Measurements from ENCODE around the gene POU6F1.

Gene POU6F1

DNA sequence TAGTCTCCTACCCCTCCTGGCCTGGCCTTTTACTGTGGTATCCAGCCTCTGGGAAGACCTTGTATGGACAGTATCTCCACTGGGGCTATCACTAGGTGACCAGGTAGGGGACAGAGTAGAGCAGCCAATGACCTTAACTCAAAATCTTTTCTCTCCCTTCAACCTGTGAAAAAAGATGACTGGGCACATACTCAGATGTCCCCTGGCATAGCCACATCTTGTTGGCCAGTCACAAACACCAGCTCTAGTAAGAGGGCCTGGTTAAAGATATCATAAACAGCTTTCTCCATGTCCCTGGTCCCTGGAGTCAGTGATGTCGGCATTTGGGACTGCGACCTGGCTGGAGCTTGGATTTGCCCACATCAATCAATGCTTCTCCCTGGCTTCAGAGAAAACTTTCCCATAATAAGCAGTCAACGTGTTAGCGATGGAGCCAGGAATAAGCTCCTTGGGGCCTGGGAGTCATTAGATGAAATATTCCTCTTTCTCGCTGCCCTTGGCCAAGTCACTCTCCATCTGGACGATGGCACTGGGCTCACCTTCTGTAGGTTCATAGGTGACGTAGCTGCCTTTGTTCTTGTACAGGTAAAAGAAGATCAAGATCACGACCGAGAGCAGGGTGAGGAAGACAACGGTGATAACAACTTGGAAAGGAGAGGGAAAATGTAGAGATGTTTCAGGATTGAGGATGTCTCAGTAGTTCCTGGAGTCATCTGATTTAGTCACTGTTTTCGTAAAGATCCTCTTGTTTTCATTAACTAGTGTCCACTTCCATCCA lies 27.8 kb upstream of the POU6F1 start:
- Histone ChIP-seq H3K4me3 (ENCODE audit: low read length, poor library complexity, severe bottlenecking) (no peak overlapping the region), H3K4me2 (ENCODE audit: low read depth, low read length, poor library complexity, severe bottlenecking) (peak overlapping the region; percentile 39), H3K27me3 (ENCODE audit: insufficient read depth, low read length, poor library complexity, severe bottlenecking) (no peaks in the 10 kb centered on the region), H3K9ac (ENCODE audit: low read depth, low read length, poor library complexity, severe bottlenecking) (no peak overlapping the region), H2AFZ (ENCODE audit: low read length) (no peak overlapping the region), H3K36me3 (ENCODE audit: insufficient read depth, low read length) (peaks cover 67% of the 10 kb centered on the region; the same call in 1 of the 2 replicates), H3K79me2 (ENCODE audit: insufficient read depth, low read length) (peaks cover 45% of the 10 kb centered on the region), H3K9me3 (ENCODE audit: insufficient read depth, low read depth, low read length) (no peaks in the 10 kb centered on the region), H3K4me1 (ENCODE audit: insufficient read depth, low read length, poor library complexity, severe bottlenecking) (peaks cover 29% of the 10 kb centered on the region), H4K20me1 (ENCODE audit: insufficient read depth, low read length, poor library complexity, severe bottlenecking) (peaks cover 20% of the 10 kb centered on the region), H3F3A (ENCODE audit: low read depth) (peaks cover 10% of the 10 kb centered on the region; the same call in 1 of the 2 replicates), H3K9me2 (replicated peaks; ENCODE audit: low read depth, low read length) (no peaks in the 10 kb centered on the region)
- TF ChIP-seq EZH2phosphoT487 (IDR thresholded peaks at IDR 0.05; ENCODE audit: borderline replicate concordance): no peak
- TF ChIP-seq, protein P1, sequence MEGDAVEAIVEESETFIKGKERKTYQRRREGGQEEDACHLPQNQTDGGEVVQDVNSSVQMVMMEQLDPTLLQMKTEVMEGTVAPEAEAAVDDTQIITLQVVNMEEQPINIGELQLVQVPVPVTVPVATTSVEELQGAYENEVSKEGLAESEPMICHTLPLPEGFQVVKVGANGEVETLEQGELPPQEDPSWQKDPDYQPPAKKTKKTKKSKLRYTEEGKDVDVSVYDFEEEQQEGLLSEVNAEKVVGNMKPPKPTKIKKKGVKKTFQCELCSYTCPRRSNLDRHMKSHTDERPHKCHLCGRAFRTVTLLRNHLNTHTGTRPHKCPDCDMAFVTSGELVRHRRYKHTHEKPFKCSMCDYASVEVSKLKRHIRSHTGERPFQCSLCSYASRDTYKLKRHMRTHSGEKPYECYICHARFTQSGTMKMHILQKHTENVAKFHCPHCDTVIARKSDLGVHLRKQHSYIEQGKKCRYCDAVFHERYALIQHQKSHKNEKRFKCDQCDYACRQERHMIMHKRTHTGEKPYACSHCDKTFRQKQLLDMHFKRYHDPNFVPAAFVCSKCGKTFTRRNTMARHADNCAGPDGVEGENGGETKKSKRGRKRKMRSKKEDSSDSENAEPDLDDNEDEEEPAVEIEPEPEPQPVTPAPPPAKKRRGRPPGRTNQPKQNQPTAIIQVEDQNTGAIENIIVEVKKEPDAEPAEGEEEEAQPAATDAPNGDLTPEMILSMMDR (conservative IDR thresholded peaks at IDR 0.05; ENCODE audit: low read length): no peak

- H3K4me1 ChIP-seq (ENCODE audit: insufficient read depth, low read length, poor library complexity, severe bottlenecking): peaks cover 40% of the 10 kb centered on the region
- no peaks in the 10 kb centered on the region for H3K9me3 ChIP-seq (ENCODE audit: insufficient read depth, low read depth, low read length)
- no peak for TF ChIP-seq EZH2phosphoT487 (IDR thresholded peaks at IDR 0.05; ENCODE audit: borderline replicate concordance)
- TF ChIP-seq, protein P1 (conservative IDR thresholded peaks at IDR 0.05; ENCODE audit: low read length): no peak
- H4K20me1 ChIP-seq (ENCODE audit: insufficient read depth, low read length, poor library complexity, severe bottlenecking): peaks cover 34% of the 10 kb centered on the region
- H3K36me3 ChIP-seq (ENCODE audit: insufficient read depth, low read length): peaks cover 67% of the 10 kb centered on the region; the same call in 1 of the 2 replicates
- no peaks in the 10 kb centered on the region for H3K27me3 ChIP-seq (ENCODE audit: insufficient read depth, low read length, poor library complexity, severe bottlenecking)
- H3K9ac ChIP-seq (ENCODE audit: low read depth, low read length, poor library complexity, severe bottlenecking): no peak overlapping the region
- H3K4me3 ChIP-seq (ENCODE audit: low read length, poor library complexity, severe bottlenecking): no peak overlapping the region
- H3F3A ChIP-seq (ENCODE audit: low read depth): peaks cover 10% of the 10 kb centered on the region; the same call in 1 of the 2 replicates
- H3K4me2 ChIP-seq (ENCODE audit: low read depth, low read length, poor library complexity, severe bottlenecking): no peak overlapping the region
- H3K9me2 ChIP-seq (replicated peaks; ENCODE audit: low read depth, low read length): no peaks in the 10 kb centered on the region
- H2AFZ ChIP-seq (ENCODE audit: low read length): no peak overlapping the region
- peaks cover 55% of the 10 kb centered on the region for H3K79me2 ChIP-seq (ENCODE audit: insufficient read depth, low read length)
Observed at GRCh38 chr12:51244269-51244668, 26.4 kb upstream of the POU6F1 start.

GRCh38 chr12:51242876-51243275 lies 25.0 kb upstream of the POU6F1 start:
- Histone ChIP-seq H2AFZ (ENCODE audit: low read length) (no peak overlapping the region), H3K9ac (ENCODE audit: low read depth, low read length, poor library complexity, severe bottlenecking) (no peak overlapping the region), H3K4me3 (ENCODE audit: low read length, poor library complexity, severe bottlenecking) (no peak overlapping the region), H3K9me2 (replicated peaks; ENCODE audit: low read depth, low read length) (no peaks in the 10 kb centered on the region), H3K4me1 (ENCODE audit: insufficient read depth, low read length, poor library complexity, severe bottlenecking) (peaks cover 45% of the 10 kb centered on the region), H4K20me1 (ENCODE audit: insufficient read depth, low read length, poor library complexity, severe bottlenecking) (peaks cover 35% of the 10 kb centered on the region), H3F3A (ENCODE audit: low read depth) (peaks cover 10% of the 10 kb centered on the region; the same call in 1 of the 2 replicates), H3K4me2 (ENCODE audit: low read depth, low read length, poor library complexity, severe bottlenecking) (peak overlapping the region; percentile 35), H3K27me3 (ENCODE audit: insufficient read depth, low read length, poor library complexity, severe bottlenecking) (peaks cover 3% of the 10 kb centered on the region), H3K36me3 (ENCODE audit: insufficient read depth, low read length) (peaks cover 60% of the 10 kb centered on the region; the same call in 1 of the 2 replicates), H3K79me2 (ENCODE audit: insufficient read depth, low read length) (peaks cover 46% of the 10 kb centered on the region), H3K9me3 (ENCODE audit: insufficient read depth, low read depth, low read length) (no peaks in the 10 kb centered on the region)
- no peak for TF ChIP-seq EZH2phosphoT487 (IDR thresholded peaks at IDR 0.05; ENCODE audit: borderline replicate concordance)
- TF ChIP-seq, protein P1 (conservative IDR thresholded peaks at IDR 0.05; ENCODE audit: low read length): no peak

Data from Loucy (cell line).